OCI-LY3 (cell line): Measurements from ENCODE around the gene YIPF7.

Source experiments
- CTCF ChIP-seq: fragments of 200-600, 300-600 bp; sonication (generic); IDR thresholded peaks from 2 replicates; pipeline ENCODE4 v1.5.1; 2014; ENCODE audit warnings: antibody characterized with exemption, low read length, low read depth
- EZH2phosphoT487 ChIP-seq: fragments of 200-600 bp; shearing (Covaris generic); IDR thresholded peaks from 2 replicates; pipeline ENCODE4 v1.6.1; 2018; ENCODE audit warnings: antibody characterized with exemption, mixed run types, low read depth

GRCh38 chr4:44578954-44579353 is 72.5 kb downstream of the YIPF7 start:
- TF ChIP-seq CTCF (no peak), EZH2phosphoT487 (no peak)
